IPS DF 4.7 (cell line): ENCODE measurements around the gene NIPBL.
"Not testable (repeated sequence)": the region's sequence is repeated elsewhere in the genome, so short reads cannot be mapped to it uniquely, and the experiment has no call there.

Source experiments
- DNase-seq: peaks from one replicate; pipeline ENCODE4 v3.0.0-alpha.2; 2013; ENCODE audit warnings: low spot score; ENCODE audit errors: extremely low read depth

NIPBL gene

GRCh38 chr5:37090123-37090726, 213.7 kb downstream of the NIPBL start:
- DNase-seq = no peak

- DNase-seq = no peak
Observed at GRCh38 chr5:37090781-37091180, 214.2 kb downstream of the NIPBL start.

DNA sequence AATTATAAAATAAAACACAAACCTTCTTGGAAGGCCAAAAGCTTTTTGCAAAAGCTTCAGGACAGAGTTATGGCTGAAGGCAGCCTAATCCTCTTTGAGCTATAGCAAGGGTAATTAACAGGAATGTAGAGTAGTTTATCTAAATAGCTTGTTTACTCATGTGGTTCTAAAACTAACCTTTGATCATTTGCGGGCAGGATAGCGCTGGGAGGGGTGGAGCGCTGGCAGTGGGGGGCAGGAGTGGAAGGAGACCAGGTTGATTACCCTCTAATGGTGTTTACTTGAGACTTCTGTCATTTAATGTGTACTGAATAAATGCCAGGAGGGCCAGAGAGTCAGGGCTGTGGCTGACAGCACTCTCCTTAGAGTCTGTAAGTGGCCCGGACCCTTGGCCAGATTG, 217.2 kb downstream of the NIPBL start:
- DNase-seq = not testable (repeated sequence)

DNA sequence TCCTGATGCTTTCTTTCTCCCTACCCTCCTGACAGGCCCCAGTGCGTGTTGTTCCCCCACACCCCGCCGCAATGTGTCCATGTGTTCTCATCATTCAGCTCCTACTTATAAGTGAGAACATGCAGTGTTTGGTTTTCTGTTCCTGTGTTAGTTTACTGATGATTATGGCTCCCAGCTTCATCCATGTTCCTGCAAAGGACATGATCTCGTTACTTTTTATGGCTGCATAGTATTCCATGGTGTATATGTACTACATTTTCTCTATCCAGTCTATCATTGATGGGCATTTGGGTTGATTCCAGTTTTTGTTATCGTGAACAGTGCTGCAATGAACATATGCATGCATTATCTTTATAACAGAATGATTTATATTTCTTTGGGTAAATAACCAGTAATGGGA, 222.7 kb downstream of the NIPBL start:
- DNase-seq = not testable (repeated sequence)

GRCh38 chr5:37103302-37103701, 226.7 kb downstream of the NIPBL start:
- DNase-seq = no peak

DNA sequence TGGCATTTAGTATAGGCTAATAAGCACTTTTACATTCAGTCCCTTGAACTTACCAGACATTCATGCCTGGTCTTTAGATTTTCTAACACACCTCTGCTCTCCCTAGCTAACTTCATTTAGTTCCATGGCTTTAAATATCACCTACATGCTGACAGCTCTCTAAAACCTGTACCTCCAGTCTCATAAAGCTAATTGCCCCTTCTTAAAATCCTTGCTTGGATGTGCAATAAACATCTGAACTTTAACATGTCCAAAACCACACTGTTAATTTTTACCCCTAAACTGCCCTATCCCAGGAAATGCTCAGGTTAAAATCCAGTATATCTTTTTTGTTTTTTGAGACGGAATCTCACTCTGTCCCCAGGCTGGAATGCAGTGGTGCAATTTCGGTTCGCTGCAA, 232.8 kb downstream of the NIPBL start:
- DNase-seq = no peak

- no peak for DNase-seq
Observed at GRCh38 chr5:37110135-37110534, 233.6 kb downstream of the NIPBL start.

GRCh38 chr5:37111426-37112382, 235.1 kb downstream of the NIPBL start:
- DNase-seq = no peak

DNA sequence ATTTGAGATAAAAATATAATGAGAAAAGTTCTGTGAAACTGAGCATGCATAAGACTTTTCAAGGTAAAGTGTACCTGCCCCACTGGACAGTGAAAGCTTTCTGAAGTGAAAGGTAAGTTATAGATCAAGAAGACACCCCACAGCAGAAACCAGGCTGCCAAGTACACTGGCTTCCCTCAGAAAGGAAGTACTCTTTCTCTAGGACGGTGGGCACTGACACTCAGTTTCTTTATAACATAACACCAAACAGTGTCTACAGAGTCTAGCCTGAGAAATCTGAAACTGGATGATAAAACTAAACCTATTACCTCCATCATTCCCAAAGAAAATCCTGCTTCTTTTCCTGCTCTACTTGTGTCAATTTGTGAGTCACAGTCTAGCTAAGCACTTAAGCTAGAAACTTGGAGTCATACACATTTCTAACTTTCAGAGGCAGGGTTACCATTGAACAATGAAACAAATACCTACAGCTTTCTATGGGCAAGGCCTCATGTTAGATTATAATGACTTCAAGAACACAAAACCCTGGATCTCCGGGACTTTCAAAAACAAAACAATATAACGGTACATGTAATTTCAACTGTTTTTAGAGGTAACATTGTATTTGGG, 235.9 kb downstream of the NIPBL start:
- no peak for DNase-seq
